AG09309 (cell line): ENCODE measurements around the gene SCN5A.

Source experiments
- DNase-seq: peaks from one replicate; pipeline ENCODE4 v3.0.0-alpha.2; 2010; ENCODE audit warnings: low read depth
- H3K4me3 ChIP-seq: 2 replicates; pipeline ENCODE4 v1.5.1; 2011; ENCODE audit warnings: mild to moderate bottlenecking, low read depth, low read length, moderate library complexity; ENCODE audit not compliant: control insufficient read depth
- CTCF ChIP-seq: IDR thresholded peaks from 2 replicates; pipeline ENCODE4 v1.5.1; 2011; ENCODE audit warnings: mild to moderate bottlenecking, low read depth, low read length, inconsistent platforms; ENCODE audit not compliant: insufficient read depth, control insufficient read depth; ENCODE audit errors: missing control alignments

Gene SCN5A

DNA sequence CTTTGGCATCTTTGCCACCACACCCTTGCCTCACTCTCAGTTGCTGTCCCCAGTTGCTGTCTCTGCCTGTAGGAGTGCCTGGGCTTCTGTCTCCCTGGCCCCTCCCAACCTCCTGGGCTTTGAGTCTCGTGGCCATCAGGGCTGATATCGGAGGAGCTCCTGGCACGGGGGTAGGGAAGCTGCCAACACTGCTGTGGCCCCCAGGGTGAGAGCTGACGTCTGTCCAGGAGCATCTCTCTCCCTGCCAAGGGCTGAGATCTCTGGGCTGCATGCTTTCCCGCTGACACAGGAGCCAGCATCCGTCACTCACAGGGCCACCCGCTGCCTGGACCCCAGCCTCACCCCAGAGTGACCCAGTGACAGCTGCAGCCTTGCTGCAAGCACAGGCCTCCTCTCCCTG lies 105.9 kb downstream of the SCN5A start:
- no peak for TF ChIP-seq CTCF
- DNase-seq, result no peak
- H3K4me3 ChIP-seq, result no peak overlapping the region

- no peak overlapping the region for H3K4me3 ChIP-seq
- no peak for DNase-seq
- no peak for TF ChIP-seq CTCF
Observed at GRCh38 chr3:38542401-38543298, 106.8 kb downstream of the SCN5A start.

DNA sequence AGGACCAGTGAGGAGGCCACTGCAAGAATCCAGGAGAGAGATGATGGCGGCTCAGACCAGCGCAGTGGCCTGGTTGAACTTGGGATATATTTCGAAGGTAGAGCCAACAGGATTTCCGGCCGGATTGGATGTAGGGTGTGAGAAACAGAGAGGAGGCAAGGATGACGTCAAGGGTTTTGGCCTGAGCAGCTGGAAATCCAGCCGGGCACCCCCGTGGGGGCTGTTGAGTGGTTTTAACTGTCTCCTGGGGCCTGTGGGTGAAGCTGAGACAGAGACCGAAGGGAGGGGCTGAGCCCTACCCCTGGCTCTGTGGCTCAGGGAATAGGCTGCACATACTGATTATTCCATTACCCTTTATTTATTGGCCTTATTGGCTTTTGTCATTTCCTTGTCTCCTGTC lies 107.7 kb downstream of the SCN5A start:
- no peak for DNase-seq
- no peak overlapping the region for H3K4me3 ChIP-seq
- TF ChIP-seq CTCF, result no peak

- no peak for DNase-seq
- no peak overlapping the region for H3K4me3 ChIP-seq
- TF ChIP-seq CTCF, result no peak
Observed at GRCh38 chr3:38538773-38539353, 110.6 kb downstream of the SCN5A start.

- no peak for TF ChIP-seq CTCF
- no peak overlapping the region for H3K4me3 ChIP-seq
- DNase-seq, result no peak
Observed at GRCh38 chr3:38536671-38537070, 112.8 kb downstream of the SCN5A start.

- no peak overlapping the region for H3K4me3 ChIP-seq
- DNase-seq, result no peak
- no peak for TF ChIP-seq CTCF
Observed at GRCh38 chr3:38534604-38535003, 114.9 kb downstream of the SCN5A start.
